Dermis microvascular lymphatic vessel endothelial cell (primary cell): ENCODE results near the gene R3HCC1L. TPM values are rescaled to one million over a fixed set of nuclear protein-coding genes. Genes with fewer than 3 reads are reported as not detected.

Experiments used
- DNase-seq, 2 donors: peaks; one replicate each; pipeline versions ENCODE4 v3.0.0 to v3.0.0-alpha.2; 2010; ENCODE audit warnings: low read depth in 2 of 2
- total RNA-seq: library from RNA; depleted of rRNA; stranded (reverse); fragments of >200 nt; gene quantifications from 2 replicates; pipeline ENCODE4 v1.2.1, GENCODE V29; 2014

Gene R3HCC1L
- total RNA-seq, 1 donor from 2014 or later = 8.1 TPM

GRCh38 chr10:98259606-98260315 lies 125.3 kb downstream of the R3HCC1L start:
- no peak for DNase-seq

DNA sequence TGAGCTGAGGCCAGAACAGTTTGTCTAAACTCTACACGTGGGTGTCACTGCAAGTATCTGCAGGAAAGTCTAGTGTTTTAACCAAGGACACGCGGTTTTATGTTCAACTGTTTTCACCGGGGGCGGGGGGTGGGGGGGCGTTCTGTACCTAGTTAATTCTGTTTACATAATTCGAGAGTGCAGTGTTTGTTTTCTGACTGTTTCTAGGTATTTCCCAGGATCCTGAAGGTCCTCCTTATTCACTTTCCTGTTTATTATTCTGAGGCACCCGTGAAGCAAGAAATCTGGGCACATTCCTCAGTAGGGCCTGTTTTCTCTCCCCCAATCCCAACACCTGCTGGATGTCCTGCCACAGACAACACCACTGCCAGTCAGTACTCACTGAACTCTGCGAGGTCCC lies 125.9 kb downstream of the R3HCC1L start:
- no peak for DNase-seq

GRCh38 chr10:98260752-98261151 lies 126.3 kb downstream of the R3HCC1L start:
- DNase-seq = no peak

GRCh38 chr10:98261436-98262277 lies 127.2 kb downstream of the R3HCC1L start:
- no peak for DNase-seq

DNA sequence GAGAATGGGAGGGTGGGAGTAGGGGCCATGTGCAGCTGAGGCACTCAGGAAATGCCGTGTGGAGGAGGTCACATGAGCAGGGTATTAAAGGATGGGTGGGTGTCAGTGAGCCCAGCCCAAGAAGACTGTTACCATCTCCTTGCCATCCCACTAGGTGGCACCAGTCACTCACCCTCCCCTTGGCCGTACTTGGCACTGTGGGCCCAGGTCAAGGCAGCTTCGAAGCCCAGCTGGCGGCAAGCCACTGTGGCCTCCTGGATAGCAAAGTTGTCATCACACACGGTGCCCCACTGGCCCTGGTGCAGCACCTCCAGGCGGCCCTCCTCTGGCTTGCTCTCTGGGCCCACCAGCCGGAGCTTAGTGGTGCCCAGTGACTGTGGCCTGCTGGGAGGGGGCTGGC lies 128.1 kb downstream of the R3HCC1L start:
- peak; percentile 44 to 55 for DNase-seq

- DNase-seq = no peak
These were observed 128.6 kb downstream of the R3HCC1L start for GRCh38 chr10:98263088-98263487.

DNA sequence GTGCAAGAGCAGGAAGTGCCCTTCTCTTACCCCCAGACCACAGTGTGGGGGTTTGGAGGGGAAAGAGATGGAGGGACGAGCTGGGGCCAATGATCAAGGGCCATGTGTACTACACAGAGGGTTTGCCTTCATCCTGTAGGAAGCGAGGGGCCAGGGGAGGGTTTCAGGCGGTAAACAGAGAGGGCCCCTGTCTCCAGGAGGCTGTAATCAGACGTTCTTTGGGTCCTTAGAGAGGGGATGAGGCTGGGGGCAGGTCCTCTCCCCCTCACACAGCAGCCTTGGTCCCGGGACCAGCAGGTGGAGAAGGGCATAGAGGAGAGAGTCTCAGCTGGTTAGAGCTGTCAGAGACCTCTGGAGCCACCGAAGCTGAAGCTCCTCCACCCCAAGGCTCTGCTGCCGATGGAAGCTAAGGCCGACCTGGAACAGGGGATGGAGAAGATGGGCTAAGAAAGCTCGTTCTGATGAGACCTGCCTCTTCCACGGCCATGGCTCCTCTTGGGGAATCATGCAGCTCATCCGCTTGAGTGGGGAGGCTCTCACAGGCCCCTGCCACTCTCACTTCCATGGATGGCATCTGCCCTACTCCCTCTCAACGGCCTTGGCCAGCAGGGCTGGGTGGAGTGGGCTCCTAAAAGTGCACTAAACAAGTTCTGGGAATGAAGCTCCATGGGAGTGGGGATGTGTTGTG lies 130.1 kb downstream of the R3HCC1L start:
- DNase-seq = no peak

DNA sequence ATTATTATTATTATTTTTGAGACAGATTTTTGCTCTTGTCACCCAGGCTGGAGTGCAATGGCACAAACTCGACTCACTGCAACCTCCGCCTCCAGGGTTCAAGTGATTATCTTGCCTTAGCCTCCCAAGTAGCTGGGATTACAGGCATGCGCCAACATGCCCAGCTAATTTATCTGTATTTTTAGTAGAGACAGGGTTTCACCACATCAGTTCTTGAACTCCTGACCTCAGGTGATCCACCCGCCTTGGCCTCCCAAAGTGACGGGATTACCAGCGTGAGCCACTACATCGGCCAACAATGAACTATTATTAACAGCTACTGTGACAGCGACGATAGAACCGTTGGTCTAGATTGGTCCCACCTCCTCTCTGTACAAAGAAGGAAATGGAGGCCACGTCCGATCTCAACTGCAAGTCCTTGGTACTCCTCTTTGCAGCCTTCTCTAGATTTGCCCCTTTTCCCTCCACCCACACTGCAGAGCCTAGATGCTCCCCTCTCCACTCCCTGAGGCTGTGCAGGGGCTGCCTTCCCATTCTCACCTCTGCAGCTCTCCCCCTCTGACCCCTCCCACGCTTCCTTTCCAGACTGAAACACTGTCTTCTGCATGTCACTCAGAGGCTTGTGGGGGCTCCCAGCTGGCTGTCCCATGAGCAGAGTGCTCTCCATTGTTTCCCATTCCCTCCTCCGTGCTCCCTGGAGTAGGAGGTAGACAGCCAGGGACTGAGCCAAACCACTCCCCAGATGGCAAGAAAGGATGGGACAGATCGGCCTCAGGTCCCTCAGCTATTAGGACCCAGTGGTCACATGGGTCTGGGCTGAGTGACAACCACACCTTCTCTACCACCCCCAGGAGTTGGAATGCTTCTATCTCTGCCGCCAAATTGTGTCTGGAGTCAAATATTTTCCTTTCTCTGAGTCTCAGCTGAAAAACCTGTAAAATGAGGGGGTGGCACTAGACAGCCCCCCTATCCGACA lies 131.2 kb downstream of the R3HCC1L start:
- DNase-seq = no peak

DNA sequence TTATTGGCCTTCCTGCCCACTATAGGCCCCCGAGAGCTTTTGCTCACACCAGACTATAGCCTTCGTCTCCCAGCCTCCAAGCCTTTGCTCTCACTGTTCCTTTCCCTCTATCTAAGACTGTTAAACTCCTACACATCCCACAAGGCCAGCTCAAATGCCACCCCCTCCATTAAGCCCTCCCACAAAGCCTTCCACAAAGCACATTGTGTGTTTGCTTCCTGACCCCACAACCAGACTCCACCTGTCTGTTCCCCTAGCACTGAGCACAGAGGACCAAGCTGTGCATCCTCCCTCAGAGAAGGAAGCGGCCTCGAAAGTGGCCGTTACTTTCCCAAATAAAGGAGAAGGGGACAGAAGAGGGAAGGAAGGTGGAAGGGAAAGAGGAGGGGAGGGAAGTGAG lies 132.2 kb downstream of the R3HCC1L start:
- no peak for DNase-seq

DNA sequence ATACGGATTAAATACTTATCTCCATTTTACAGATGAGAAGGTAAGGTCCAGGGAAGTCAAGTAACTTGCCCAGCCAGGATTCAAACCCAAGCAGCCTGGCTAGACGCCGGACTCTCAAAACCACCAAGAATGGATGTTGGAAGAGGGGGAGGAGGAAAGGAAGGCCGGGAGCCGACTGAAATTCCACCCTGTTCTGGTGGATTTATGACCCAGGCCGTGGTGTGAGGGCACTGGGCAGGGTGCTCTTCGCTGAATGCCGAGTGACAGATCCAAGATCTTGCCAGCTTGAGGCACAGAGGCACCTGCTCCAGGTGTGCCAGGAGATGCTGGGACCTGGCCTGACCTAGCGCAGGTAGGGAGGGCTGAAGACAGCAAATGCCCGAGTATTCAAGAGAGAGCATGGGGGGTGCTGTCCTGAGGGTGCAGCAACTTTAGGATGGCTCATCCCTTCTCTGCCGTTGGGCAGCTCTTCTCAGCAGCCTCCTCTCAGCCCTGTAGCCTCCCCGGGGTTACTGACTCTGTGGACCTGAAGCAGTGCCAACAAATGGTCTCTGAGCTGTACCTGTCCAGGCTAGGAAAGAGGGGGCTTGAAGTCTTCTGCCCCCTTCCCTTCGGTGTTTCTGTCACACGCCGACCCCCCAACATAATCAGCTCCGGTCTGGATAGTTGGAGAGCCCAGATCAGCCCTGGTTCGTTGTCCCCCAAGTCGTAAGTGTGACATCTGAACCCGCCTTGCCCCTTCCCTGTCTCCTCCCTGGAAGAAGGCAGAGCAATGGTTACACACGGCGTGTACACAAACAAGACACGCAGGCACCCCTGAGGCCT lies 132.8 kb downstream of the R3HCC1L start:
- no peak for DNase-seq

DNA sequence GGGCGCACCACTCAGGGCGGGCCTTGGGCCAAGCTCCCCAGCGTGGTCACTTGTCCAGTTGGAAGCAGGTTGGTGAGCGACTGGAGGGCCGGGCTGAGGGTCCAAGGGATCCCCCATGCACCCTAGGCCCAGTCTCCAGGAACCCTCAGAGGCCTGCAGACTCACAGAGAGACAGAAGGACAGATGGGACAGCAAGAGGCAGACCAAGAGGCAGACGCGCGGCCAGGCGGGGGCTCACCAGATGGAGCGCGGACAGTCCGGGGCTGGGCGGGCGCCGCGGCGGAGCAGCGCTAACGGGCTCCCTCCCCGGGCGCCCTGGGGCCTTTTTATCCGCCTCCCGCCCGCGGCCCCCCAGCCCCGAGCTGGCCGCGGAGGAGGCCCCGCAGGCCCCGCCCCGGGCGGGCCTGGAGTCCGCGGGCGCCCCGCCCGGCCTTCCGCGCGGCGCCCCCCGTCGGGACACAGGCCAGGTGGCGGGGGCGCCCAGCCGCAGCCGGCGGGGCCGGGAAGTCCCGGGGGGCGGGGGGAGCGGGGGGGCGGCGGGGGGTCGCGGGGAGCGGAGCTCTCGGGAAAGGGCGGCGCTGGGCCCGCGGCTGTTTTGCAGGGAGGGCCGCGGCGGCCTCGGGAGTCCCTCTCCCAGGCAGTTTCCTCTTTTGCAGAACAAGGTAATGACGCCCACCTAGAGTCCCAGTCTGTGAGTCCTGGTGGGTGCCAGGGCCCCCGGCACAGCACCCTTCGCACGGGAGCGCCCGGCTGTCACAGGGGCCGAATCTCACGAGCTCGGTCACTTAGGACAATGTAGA lies 133.6 kb downstream of the R3HCC1L start, which contains the start of gene LOXL4:
TSS of gene LOXL4 (minus strand) at position 301 of the 800 bp plus-strand sequence. CDS start 5,175 bp downstream, outside the sequence.
- DNase-seq = peak in 1 of 2 donors; percentile 26

GRCh38 chr10:98268694-98269431 lies 134.4 kb downstream of the R3HCC1L start:
- DNase-seq = peak in 1 of 2 donors; percentile 17

DNA sequence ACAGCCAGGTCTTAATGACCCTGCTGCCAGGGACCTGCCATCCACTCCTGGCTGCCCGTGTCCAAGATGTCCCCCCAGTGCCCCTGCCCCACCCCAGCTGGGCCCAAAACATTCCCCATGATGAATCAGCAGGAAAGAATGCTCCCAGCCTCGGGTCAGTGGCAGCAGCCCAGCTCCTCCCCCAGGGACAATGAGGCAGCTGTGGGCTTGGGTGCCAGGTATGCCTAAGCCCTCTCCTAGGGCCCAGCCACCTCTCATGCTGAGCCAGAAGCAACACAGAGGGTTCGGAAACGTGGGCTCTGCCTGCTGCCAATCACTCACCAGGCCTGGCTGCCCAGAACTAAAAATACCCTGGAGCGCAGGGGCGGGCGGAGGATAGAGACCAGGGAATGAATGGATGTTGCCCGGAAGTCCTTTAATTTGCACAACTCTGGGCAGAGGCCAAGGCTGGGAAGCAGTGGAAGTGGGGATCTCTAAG lies 135.0 kb downstream of the R3HCC1L start:
- peak; percentile 52 to 70 for DNase-seq

GRCh38 chr10:98270073-98270740 lies 135.8 kb downstream of the R3HCC1L start:
- no peak for DNase-seq

GRCh38 chr10:98270786-98271185 lies 136.3 kb downstream of the R3HCC1L start:
- no peak for DNase-seq

DNA sequence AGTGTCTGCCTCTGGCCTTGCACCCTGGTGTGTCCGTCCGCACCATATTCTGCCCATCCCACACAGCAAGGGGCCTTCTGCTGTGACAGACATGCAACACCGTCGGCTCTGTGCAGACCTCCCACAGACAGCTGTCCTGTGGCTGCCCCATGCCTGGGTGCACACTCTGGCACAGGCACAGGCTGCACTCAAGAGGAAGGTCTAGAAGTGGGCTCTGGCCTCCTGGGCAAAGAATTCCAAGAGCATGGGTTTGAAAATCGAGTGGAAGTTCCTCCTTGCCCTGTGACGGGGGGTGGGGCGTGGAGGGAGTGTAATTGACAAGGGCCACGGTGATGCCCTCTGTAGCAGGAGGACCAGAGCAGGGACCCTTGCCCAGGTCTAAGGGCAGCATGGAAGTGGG lies 137.8 kb downstream of the R3HCC1L start:
- DNase-seq = no peak

- DNase-seq = no peak
These were observed 138.2 kb downstream of the R3HCC1L start for GRCh38 chr10:98272656-98273055.
